Kidney (tissue), 14 donors: ENCODE data around the gene STARD4. TPM values are rescaled to one million over a fixed set of nuclear protein-coding genes. Genes with fewer than 3 reads are reported as not detected.

ENCODE experiments used
- DNase-seq, 5 donors: peaks; one replicate each; pipeline ENCODE4 v3.0.0-alpha.2; 2013 to 2020
- FAIRE-seq: peaks from 2 replicates; lab custom pipeline; 2012; peaks lifted over from hg19 to GRCh38; lab: Jason Lieb, UNC
- H3K27ac ChIP-seq, 2 donors: one replicate each; pipeline ENCODE4 v1.7.0; 2013; ENCODE audit warnings: low read depth in 2 of 2, low read length in 2 of 2, inconsistent platforms in 1 of 2
- H3K27me3 ChIP-seq: one replicate; pipeline ENCODE4 v1.7.1; 2013; ENCODE audit warnings: low read length, inconsistent platforms; ENCODE audit not compliant: control insufficient read depth, insufficient read depth
- H3K36me3 ChIP-seq, 3 donors: one replicate each; pipeline versions ENCODE4 v1.7.0 to v1.7.1; 2013; ENCODE audit warnings: low read length in 3 of 3, control low read depth in 1 of 3, inconsistent platforms in 1 of 3; ENCODE audit not compliant: insufficient read depth in 3 of 3, control insufficient read depth in 2 of 3
- H3K4me1 ChIP-seq, 3 donors: one replicate each; pipeline versions ENCODE4 v1.7.0 to v1.7.1; 2013; ENCODE audit warnings: low read length in 3 of 3, inconsistent platforms in 1 of 3, low read depth in 1 of 3; ENCODE audit not compliant: control insufficient read depth in 2 of 3, insufficient read depth in 2 of 3
- H3K4me3 ChIP-seq, 3 donors: one replicate each; pipeline versions ENCODE4 v1.7.0 to v1.8.1; 2013; ENCODE audit warnings: low read length in 3 of 3, control low read depth in 1 of 3, inconsistent platforms in 1 of 3
- H3K9ac ChIP-seq, 3 donors: one replicate each; pipeline versions ENCODE4 v1.7.0 to v1.7.1; 2013; ENCODE audit warnings: low read length in 3 of 3, control low read depth in 1 of 3, inconsistent platforms in 1 of 3
- H3K9me3 ChIP-seq, 3 donors: one replicate each; pipeline versions ENCODE4 v1.7.0 to v1.7.1; 2013; ENCODE audit warnings: low read length in 3 of 3, control low read depth in 1 of 3, inconsistent platforms in 1 of 3; ENCODE audit not compliant: control insufficient read depth in 2 of 3, insufficient read depth in 1 of 3
- intact Hi-C: fragments of 100-400 bp; cut with DNase I; formaldehyde crosslinking; loops from one replicate; pipeline ENCODE4 v1.11.1; 2022
- polyA plus RNA-seq: library from polyadenylated mRNA; stranded (reverse); fragments of 350-450 nt; fragmentation: Illumina TruSeq; extraction: RNeasy Lipid Tissue Mini Kit (QIAGEN cat#74804); gene quantifications from one replicate; pipeline ENCODE4 v1.2.3, GENCODE V29; 2014; ENCODE audit warnings: low read depth, low replicate concordance; ENCODE audit not compliant: insufficient read depth
- total RNA-seq: library from RNA; stranded (reverse); fragmentation: NEBNext Ultra II Directional; extraction: Animal tissue kit (Norgen Biotek cat#: 25700); gene quantifications from one replicate; pipeline ENCODE4 v1.2.1, GENCODE V29; 2021
- TF ChIP-seq, protein P1 (sequence below): IDR thresholded peaks from 3 replicates; pipeline ENCODE4 v1.5.1; 2012; ENCODE audit warnings: mild to moderate bottlenecking, moderate library complexity, borderline replicate concordance; ENCODE audit not compliant: insufficient read depth; ENCODE audit errors: extremely low read depth
- donor health status: control.
- donor health status: control.
- donor health status: control.
- donor health status: control.
- donor health status: control.
- donor health status: DM: yes; HTN: yes; CAD: no.
- donor health status: Normal renal cell carcinoma (clear cell type).

Gene STARD4
- total and polyA plus RNA-seq, 2 donors from 2014 or later = 10.4 to 12.6 TPM

DNA sequence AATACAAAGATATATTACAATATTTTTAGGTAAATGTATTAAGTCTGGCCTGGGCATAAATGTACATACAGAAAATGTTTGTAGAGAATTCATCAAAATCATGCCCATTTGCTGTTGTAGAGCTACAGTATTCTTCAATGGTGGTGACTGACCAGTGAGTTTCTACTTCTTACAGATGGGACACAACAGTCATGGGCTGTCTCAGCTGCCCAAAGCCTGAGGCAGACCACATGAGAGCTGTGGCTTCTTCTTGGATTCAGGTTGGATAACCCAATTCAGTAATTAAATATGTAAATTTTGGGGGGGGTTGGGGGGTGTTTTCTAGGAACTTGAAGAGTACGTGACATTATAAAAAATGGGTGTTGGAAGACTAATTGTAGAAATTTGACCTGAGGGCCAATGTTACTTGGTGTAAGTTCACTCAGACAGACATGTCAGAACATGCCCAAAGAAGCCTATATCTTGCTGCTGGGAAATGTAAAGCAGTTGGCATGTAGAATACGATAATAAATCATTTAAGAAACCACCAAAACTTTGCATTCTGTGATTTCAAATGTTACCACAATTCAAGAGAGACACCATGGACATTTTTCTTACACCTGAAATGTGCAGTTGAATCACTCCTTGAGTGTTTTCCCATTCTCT lies 17.9 kb downstream of the STARD4 start:
- H3K9ac ChIP-seq = no peak overlapping the region
- FAIRE-seq = no peak

DNA sequence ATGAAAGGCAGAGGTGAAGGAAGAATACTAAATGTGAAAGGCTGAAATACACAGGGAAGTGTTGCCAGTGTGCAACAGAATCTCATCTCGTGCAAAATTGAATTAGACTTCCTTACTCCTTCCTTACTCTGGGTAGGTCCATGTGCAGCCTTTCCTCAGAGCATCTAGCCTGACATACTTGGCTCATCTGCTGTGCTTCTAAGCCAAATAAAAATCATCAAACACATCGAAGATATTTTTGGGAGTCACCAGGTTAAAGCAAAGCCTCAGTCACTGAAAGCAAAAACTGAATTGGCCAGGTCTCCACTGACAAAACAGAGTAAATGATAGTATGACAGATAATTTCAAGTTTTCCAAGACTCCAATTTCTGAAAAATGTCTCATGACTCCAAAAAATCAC lies 19.3 kb downstream of the STARD4 start:
- TF ChIP-seq, protein P1, sequence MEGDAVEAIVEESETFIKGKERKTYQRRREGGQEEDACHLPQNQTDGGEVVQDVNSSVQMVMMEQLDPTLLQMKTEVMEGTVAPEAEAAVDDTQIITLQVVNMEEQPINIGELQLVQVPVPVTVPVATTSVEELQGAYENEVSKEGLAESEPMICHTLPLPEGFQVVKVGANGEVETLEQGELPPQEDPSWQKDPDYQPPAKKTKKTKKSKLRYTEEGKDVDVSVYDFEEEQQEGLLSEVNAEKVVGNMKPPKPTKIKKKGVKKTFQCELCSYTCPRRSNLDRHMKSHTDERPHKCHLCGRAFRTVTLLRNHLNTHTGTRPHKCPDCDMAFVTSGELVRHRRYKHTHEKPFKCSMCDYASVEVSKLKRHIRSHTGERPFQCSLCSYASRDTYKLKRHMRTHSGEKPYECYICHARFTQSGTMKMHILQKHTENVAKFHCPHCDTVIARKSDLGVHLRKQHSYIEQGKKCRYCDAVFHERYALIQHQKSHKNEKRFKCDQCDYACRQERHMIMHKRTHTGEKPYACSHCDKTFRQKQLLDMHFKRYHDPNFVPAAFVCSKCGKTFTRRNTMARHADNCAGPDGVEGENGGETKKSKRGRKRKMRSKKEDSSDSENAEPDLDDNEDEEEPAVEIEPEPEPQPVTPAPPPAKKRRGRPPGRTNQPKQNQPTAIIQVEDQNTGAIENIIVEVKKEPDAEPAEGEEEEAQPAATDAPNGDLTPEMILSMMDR = no peak
- FAIRE-seq = no peak
- H3K36me3 ChIP-seq = no peaks in the 10 kb centered on the region
- intact Hi-C loops = no loop called here
- H3K9me3 ChIP-seq = no peaks in the 10 kb centered on the region
- no peaks in the 10 kb centered on the region for H3K27me3 ChIP-seq
- no peak for DNase-seq
- H3K4me3 ChIP-seq = no peak overlapping the region
- H3K4me1 ChIP-seq = no peaks in the 10 kb centered on the region
- H3K9ac ChIP-seq = no peak overlapping the region
- no peak overlapping the region for H3K27ac ChIP-seq

More for the DNA sequence above, 17.9 kb downstream of the STARD4 start:
- H3K27ac ChIP-seq = no peak overlapping the region
- DNase-seq = no peak
- H3K9me3 ChIP-seq = no peaks in the 10 kb centered on the region
- H3K27me3 ChIP-seq = no peaks in the 10 kb centered on the region
- H3K4me1 ChIP-seq = no peaks in the 10 kb centered on the region
- H3K4me3 ChIP-seq = no peak overlapping the region
- intact Hi-C loops = no loop called here
- H3K36me3 ChIP-seq = no peaks in the 10 kb centered on the region
- TF ChIP-seq, protein P1 = no peak

DNA sequence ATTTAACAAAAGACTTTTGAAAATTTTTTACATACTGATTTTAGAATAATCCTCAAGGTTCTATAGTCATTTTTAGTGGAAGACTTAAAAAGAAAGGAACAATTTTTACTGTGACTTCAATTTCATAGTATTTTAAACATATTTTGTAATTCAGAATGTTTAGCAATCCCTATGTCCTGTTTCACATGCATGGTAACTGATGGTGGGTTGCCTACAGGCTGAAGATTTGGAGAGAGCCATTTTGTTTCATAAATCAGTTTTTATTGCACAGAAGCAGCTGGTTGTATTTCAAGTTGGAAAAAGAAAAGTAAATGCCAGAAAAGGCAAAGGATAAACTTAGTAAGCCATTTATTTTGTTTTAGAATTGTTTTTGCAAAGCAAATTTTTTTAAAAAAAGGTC lies 24.0 kb downstream of the STARD4 start:
- no peaks in the 10 kb centered on the region for H3K36me3 ChIP-seq
- H3K4me3 ChIP-seq = no peak overlapping the region
- DNase-seq = peak in 1 of 5 donors; percentile 16
- FAIRE-seq = no peak
- H3K27ac ChIP-seq = no peak overlapping the region
- intact Hi-C loops = no loop called here
- H3K9ac ChIP-seq = no peak overlapping the region
- TF ChIP-seq, protein P1 = no peak
- no peaks in the 10 kb centered on the region for H3K9me3 ChIP-seq
- no peaks in the 10 kb centered on the region for H3K27me3 ChIP-seq
- no peaks in the 10 kb centered on the region for H3K4me1 ChIP-seq

DNA sequence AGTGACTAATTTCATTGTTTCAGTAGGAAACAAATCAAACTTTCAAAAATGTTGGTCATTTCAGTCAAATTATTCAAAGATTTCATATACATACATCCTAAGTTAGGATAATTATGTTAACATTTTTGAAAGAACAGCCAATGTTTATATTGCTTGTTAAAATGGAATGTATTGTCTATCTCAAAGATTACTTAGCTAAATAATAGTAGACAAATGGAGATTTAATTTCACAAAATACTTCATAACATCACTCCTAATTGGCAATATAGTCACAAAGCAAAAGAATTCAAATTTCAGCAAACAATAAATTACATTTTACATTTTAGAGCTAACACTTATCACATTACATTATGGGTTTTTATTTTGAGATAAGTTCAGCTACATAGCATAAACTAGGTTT lies 25.4 kb downstream of the STARD4 start:
- Histone ChIP-seq H3K9me3 (no peaks in the 10 kb centered on the region), H3K4me3 (no peak overlapping the region), H3K36me3 (no peaks in the 10 kb centered on the region), H3K9ac (no peak overlapping the region), H3K4me1 (no peaks in the 10 kb centered on the region), H3K27ac (no peak overlapping the region), H3K27me3 (no peaks in the 10 kb centered on the region)
- DNase-seq (no peak), FAIRE-seq (peak; percentile 41)
- intact Hi-C loops = no loop called here
- TF ChIP-seq, protein P1 = no peak
